H1 (cell line): ENCODE data around the gene EVI2A. TPM values are rescaled to one million over a fixed set of nuclear protein-coding genes. Genes with fewer than 3 reads are reported as not detected.
A peak's percentile ranks its signal among the peaks of the same experiment; 100 is the strongest.

Experiments used
- CTCF ChIA-PET: fragments of 300-600 bp; sonication (Branson Sonifier 250); formaldehyde crosslinking; loops from one replicate; lab custom pipeline; 2021; ENCODE audit not compliant: partially characterized antibody; lab: Charles Lee
- POLR2A ChIA-PET: fragments of 300-600 bp; sonication (Branson Sonifier 250); formaldehyde crosslinking; loops from one replicate; lab custom pipeline; 2021; ENCODE audit warnings: inconsistent platforms; ENCODE audit not compliant: partially characterized antibody; lab: Charles Lee
- DNase-seq, 2 experiments: peaks; one replicate each; pipeline versions ENCODE4 v3.0.0 to v3.0.0-alpha.2; 2010 to 2022; ENCODE audit warnings: low spot score in 2 of 2, low read depth in 1 of 2, mixed read lengths in 1 of 2
- FAIRE-seq: peaks from 2 replicates; lab custom pipeline; 2011; peaks lifted over from hg19 to GRCh38; lab: Jason Lieb, UNC
- H2AFZ ChIP-seq: 2 replicates; pipeline ENCODE4 v1.8.1; 2012; ENCODE audit warnings: low read length, inconsistent platforms
- H2AK5ac ChIP-seq: 2 replicates; pipeline ENCODE4 v1.6.1; 2013; ENCODE audit warnings: low read depth, low read length
- H2BK120ac ChIP-seq: replicated peaks from 2 replicates; pipeline ENCODE3; 2013; ENCODE audit warnings: low read depth, low read length, inconsistent platforms
- H2BK12ac ChIP-seq: 2 replicates; pipeline ENCODE4 v1.6.1; 2013; ENCODE audit warnings: low read depth, low read length
- H2BK15ac ChIP-seq: 2 replicates; pipeline ENCODE4 v1.6.1; 2013; ENCODE audit warnings: low read length
- H2BK20ac ChIP-seq: 2 replicates; pipeline ENCODE4 v1.6.1; 2013; ENCODE audit warnings: low read length
- H2BK5ac ChIP-seq: 2 replicates; pipeline ENCODE4 v1.6.1; 2013; ENCODE audit warnings: low read depth, low read length
- H3K14ac ChIP-seq: 2 replicates; pipeline ENCODE4 v1.6.1; 2013; ENCODE audit warnings: inconsistent platforms; ENCODE audit not compliant: insufficient read length
- H3K18ac ChIP-seq: 2 replicates; pipeline ENCODE4 v1.6.1; 2013; ENCODE audit warnings: low read length; ENCODE audit errors: extremely low read depth
- H3K23ac ChIP-seq: 2 replicates; pipeline ENCODE4 v1.6.1; 2013; ENCODE audit warnings: inconsistent platforms; ENCODE audit not compliant: insufficient read length
- H3K23me2 ChIP-seq: 2 replicates; pipeline ENCODE4 v1.6.1; 2013; ENCODE audit warnings: low read depth, low read length
- H3K27ac ChIP-seq: 2 replicates; pipeline ENCODE4 v1.6.1; 2011; ENCODE audit warnings: low read depth, low read length, inconsistent platforms
- H3K27me3 ChIP-seq, 4 experiments: replicated peaks in 1 of 4; 1 replicate in 1 of 4; 2 replicates in 3 of 4; pipeline versions ENCODE4 v1.6.1 to v1.8.1; 2011 to 2013; ENCODE audit warnings: low read length in 3 of 4, mild to moderate bottlenecking in 3 of 4, inconsistent platforms in 2 of 4, mixed read lengths in 2 of 4, moderate library complexity in 1 of 4; ENCODE audit not compliant: control insufficient read depth in 3 of 4, insufficient read depth in 3 of 4; ENCODE audit errors: extremely low read depth in 1 of 4
- H3K36me3 ChIP-seq, 4 experiments: 2 replicates each; pipeline versions ENCODE4 v1.6.1 to v1.8.1; 2011 to 2013; ENCODE audit warnings: mild to moderate bottlenecking in 4 of 4, low read length in 3 of 4, moderate library complexity in 2 of 4, control low read depth in 1 of 4, inconsistent platforms in 1 of 4; ENCODE audit not compliant: insufficient read depth in 4 of 4, control insufficient read depth in 2 of 4
- H3K4ac ChIP-seq: replicated peaks from 2 replicates; pipeline ENCODE3; 2013; ENCODE audit warnings: low read length, low read depth, mixed read lengths, inconsistent platforms; ENCODE audit not compliant: insufficient read length
- H3K4me1 ChIP-seq, 4 experiments: replicated peaks in 1 of 4; 1 replicate in 1 of 4; 2 replicates in 3 of 4; pipeline versions ENCODE4 v1.6.1 to v1.8.1; 2011 to 2013; ENCODE audit warnings: low read length in 3 of 4, inconsistent platforms in 2 of 4, mixed read lengths in 1 of 4; ENCODE audit not compliant: insufficient read depth in 4 of 4, control insufficient read depth in 3 of 4
- H3K4me2 ChIP-seq, 2 experiments: 2 replicates each; pipeline versions ENCODE4 v1.6.1 to v1.8.1; 2011 to 2013; ENCODE audit warnings: low read depth in 2 of 2, low read length in 2 of 2, control low read depth in 1 of 2, inconsistent platforms in 1 of 2, mild to moderate bottlenecking in 1 of 2; ENCODE audit not compliant: insufficient read depth in 1 of 2
- H3K4me3 ChIP-seq, 4 experiments: fragments of 200-600, 300-600 bp in 1 of 4; sonication (generic), shearing (Covaris generic), sonication (Bioruptor Twin) in 1 of 4; 2 replicates each; pipeline versions ENCODE4 v1.5.1 to v1.8.1; 2011 to 2016; ENCODE audit warnings: low read length in 4 of 4, low read depth in 3 of 4, control low read depth in 2 of 4, inconsistent platforms in 2 of 4, mild to moderate bottlenecking in 2 of 4, mixed read lengths in 1 of 4, moderate library complexity in 1 of 4; ENCODE audit not compliant: insufficient read depth in 2 of 4; ENCODE audit errors: extremely low read depth in 1 of 4
- H3K56ac ChIP-seq: replicated peaks from 2 replicates; pipeline ENCODE3; 2013; ENCODE audit warnings: low read depth, mild to moderate bottlenecking, mixed read lengths, low read length, inconsistent platforms; ENCODE audit not compliant: insufficient read length
- H3K79me1 ChIP-seq: 2 replicates; pipeline ENCODE4 v1.6.1; 2013; ENCODE audit warnings: low read depth, low read length, control low read depth
- H3K79me2 ChIP-seq, 2 experiments: 2 replicates each; pipeline versions ENCODE4 v1.6.1 to v1.8.1; 2012 to 2013; ENCODE audit warnings: low read length in 2 of 2, mild to moderate bottlenecking in 2 of 2, inconsistent platforms in 1 of 2; ENCODE audit not compliant: insufficient read depth in 2 of 2, control insufficient read depth in 1 of 2
- H3K9ac ChIP-seq, 4 experiments: replicated peaks in 1 of 4; 1 replicate in 1 of 4; 2 replicates in 3 of 4; pipeline versions ENCODE4 v1.6.1 to v1.8.1; 2011 to 2013; ENCODE audit warnings: low read depth in 3 of 4, low read length in 3 of 4, control low read depth in 2 of 4, mild to moderate bottlenecking in 2 of 4, moderate library complexity in 2 of 4, inconsistent platforms in 1 of 4; ENCODE audit errors: extremely low read depth in 1 of 4
- H3K9me3 ChIP-seq, 2 experiments: 2 replicates each; pipeline versions ENCODE4 v1.6.1 to v1.8.1; 2012 to 2013; ENCODE audit warnings: mild to moderate bottlenecking in 2 of 2, moderate library complexity in 2 of 2, control low read depth in 1 of 2, inconsistent platforms in 1 of 2, low read depth in 1 of 2, low read length in 1 of 2, mixed read lengths in 1 of 2; ENCODE audit not compliant: insufficient read depth in 2 of 2
- H4K20me1 ChIP-seq, 2 experiments: replicated peaks in 1 of 2; 2 replicates each; pipeline versions ENCODE3 to v1.8.1; 2011 to 2013; ENCODE audit warnings: inconsistent platforms in 2 of 2, low read length in 2 of 2, mild to moderate bottlenecking in 1 of 2; ENCODE audit not compliant: insufficient read depth in 2 of 2, control insufficient read depth in 1 of 2
- H4K5ac ChIP-seq: 2 replicates; pipeline ENCODE4 v1.6.1; 2013; ENCODE audit warnings: low read length, low read depth, mixed read lengths, inconsistent platforms; ENCODE audit not compliant: insufficient read length
- H4K8ac ChIP-seq: 2 replicates; pipeline ENCODE4 v1.8.0; 2013; ENCODE audit warnings: mild to moderate bottlenecking, moderate library complexity, low read length, inconsistent platforms; ENCODE audit not compliant: insufficient read depth; ENCODE audit errors: extremely low read depth
- H4K91ac ChIP-seq: replicated peaks from 2 replicates; pipeline ENCODE3; 2013; ENCODE audit warnings: low read length, mixed read lengths, inconsistent platforms; ENCODE audit not compliant: insufficient read length
- CTBP2 ChIP-seq: IDR thresholded peaks from 2 replicates; pipeline ENCODE4 v1.7.0; 2011; ENCODE audit warnings: borderline replicate concordance, mild to moderate bottlenecking, moderate library complexity, mixed read lengths, low read length; ENCODE audit not compliant: insufficient read depth, insufficient read length
- GABPA ChIP-seq: IDR thresholded peaks from 2 replicates; pipeline ENCODE4 v1.6.1; 2011; ENCODE audit warnings: mild to moderate bottlenecking, low read length, moderate library complexity, borderline replicate concordance; ENCODE audit not compliant: insufficient read depth
- JUN ChIP-seq: IDR thresholded peaks from 2 replicates; pipeline ENCODE4 v1.6.1; 2011; ENCODE audit warnings: low read depth, mild to moderate bottlenecking, improper control_type of control experiment, low read length
- POLR2AphosphoS5 ChIP-seq: IDR thresholded peaks from 2 replicates; pipeline ENCODE4 v1.6.1; 2011; ENCODE audit warnings: low read depth, low read length
- RNF2 ChIP-seq: fragments of 200-900, 300-1000 bp; sonication (generic); IDR thresholded peaks from 2 replicates; pipeline ENCODE4 v1.7.1; 2016; ENCODE audit warnings: borderline replicate concordance, low read depth, mild to moderate bottlenecking, antibody characterized with exemption, low read length; ENCODE audit not compliant: poor library complexity, severe bottlenecking; ENCODE audit errors: missing control alignments
- SIN3A ChIP-seq, 2 experiments: IDR thresholded peaks in 1 of 2; conservative IDR thresholded peaks in 1 of 2; 2 replicates each; pipeline ENCODE4 v1.6.1; 2011 to 2012; ENCODE audit warnings: low read length in 2 of 2, improper control_type of control experiment in 1 of 2, low read depth in 1 of 2, mild to moderate bottlenecking in 1 of 2
- SIX5 ChIP-seq: IDR thresholded peaks from 2 replicates; pipeline ENCODE4 v1.6.1; 2011; ENCODE audit warnings: mild to moderate bottlenecking, low read depth, low read length
- YY1 ChIP-seq: IDR thresholded peaks from 2 replicates; pipeline ENCODE4 v1.6.1; 2011; ENCODE audit warnings: low read depth, mild to moderate bottlenecking, low read length
- WGBS, 2 experiments: shearing (Covaris generic) in 1 of 2; methylation state at CpG; one replicate each; pipeline versions ENCODE4 v1.1.6 to v1.1.7; 2013 to 2015; ENCODE audit warnings: low lambda C conversion rate in 2 of 2, mixed read lengths in 2 of 2, inconsistent platforms in 1 of 2, low coverage in 1 of 2, missing lambda C conversion rate in 1 of 2; ENCODE audit not compliant: insufficient replicate concordance in 2 of 2, insufficient coverage in 1 of 2, insufficient read length in 1 of 2; ENCODE audit errors: extremely low coverage in 1 of 2, missing lambda C conversion rate in 1 of 2; 5-methylcytosine and 5-hydroxymethylcytosine counted together
- polyA plus RNA-seq, 7 experiments: library from polyadenylated mRNA; depleted of rRNA in 3 of 7; stranded (reverse) in 5 of 7; unstranded in 2 of 7; fragments of >200 nt in 5 of 7; fragments of 200-250 nt in 2 of 7; gene quantifications; 1 replicate in 5 of 7; 2 replicates in 1 of 7; 4 replicates in 1 of 7; pipeline versions ENCODE4 v1.2.1 to v1.2.3, GENCODE V29; 2011 to 2013; ENCODE audit warnings: missing spikeins in 2 of 7, mixed read lengths in 2 of 7
- total RNA-seq: library from RNA; stranded (reverse); fragmentation: NEBNext Ultra II Directional; extraction: Animal tissue kit (Norgen Biotek cat#: 25700); gene quantifications from 2 replicates; pipeline ENCODE4 v1.2.1, GENCODE V29; 2021
- TF ChIP-seq, protein P1 (sequence below), 3 experiments: IDR thresholded peaks; 1 replicate in 2 of 3; 2 replicates in 1 of 3; pipeline versions ENCODE4 v1.5.1 to v1.6.1; 2011; ENCODE audit warnings: low read length in 3 of 3, mild to moderate bottlenecking in 3 of 3, inconsistent platforms in 2 of 3, low read depth in 1 of 3, moderate library complexity in 1 of 3; ENCODE audit not compliant: insufficient read depth in 1 of 3; ENCODE audit errors: control extremely low read depth in 1 of 3

EVI2A gene
- total and polyA plus RNA-seq, 2 of the 8 experiments (the other 6 are each of a cell fraction or from before 2014, with no cell fraction given) = not detected

DNA sequence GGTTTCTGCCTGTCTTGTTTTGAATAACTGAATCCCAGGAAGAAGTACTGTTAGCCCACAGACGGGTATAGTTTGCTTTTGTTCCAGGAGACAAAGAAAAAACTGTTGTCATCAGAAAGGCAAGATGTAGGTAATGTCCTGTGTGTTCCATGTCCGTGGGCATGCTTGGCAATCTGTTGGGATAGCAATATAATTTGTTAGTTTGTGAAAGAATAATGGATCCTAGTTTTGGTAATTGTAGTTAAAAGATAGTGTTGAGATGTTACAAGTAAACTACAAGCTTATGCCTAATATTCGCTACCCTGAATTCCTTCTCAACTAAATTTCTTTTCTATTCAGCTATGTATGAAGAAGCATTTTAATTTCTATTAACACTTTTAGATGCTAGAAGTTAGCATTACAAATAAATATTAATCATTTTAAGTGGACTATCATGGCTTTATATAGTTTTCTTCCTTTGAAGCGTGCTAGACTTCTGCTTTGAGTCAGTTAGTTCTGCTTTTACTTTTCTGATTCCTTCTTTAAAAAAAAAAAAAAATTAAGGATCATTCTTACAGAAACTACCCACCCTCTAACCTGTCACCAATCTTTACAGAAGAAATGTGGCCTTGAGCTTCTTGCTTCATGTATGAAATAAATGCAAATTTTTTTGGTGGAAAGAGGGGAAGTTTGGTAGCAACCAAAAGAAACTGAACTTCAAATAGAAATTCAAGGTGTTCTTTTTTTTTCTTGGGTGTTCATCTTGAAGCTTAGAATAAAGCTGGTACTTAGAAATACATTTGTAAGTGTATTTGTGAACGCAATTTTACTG, 2.4 kb downstream of the EVI2A start:
- no peaks in the 10 kb centered on the region for H3K23me2 ChIP-seq
- no peak overlapping the region for H3K9ac ChIP-seq
- H3K79me1 ChIP-seq = no peaks in the 10 kb centered on the region
- no peak overlapping the region for H2BK120ac ChIP-seq
- FAIRE-seq = peak; percentile 13
- 0 out of 7 replicates have a peak, but pooled peaks cover 0 to 4% (median 0%) of the 10 kb centered on the region in 4 experiments for H3K4me1 ChIP-seq
- ChIA-PET POLR2A (no interaction called here), CTCF (interaction anchor here (0.6 to 1.2 kb wide), 2 partner anchors 53 to 1004 kb away, joined by 3 read pairs; no protein-coding TSS in a partner anchor)
- no peaks in the 10 kb centered on the region for H3K9me3 ChIP-seq
- H4K5ac ChIP-seq = no peak overlapping the region
- no peak overlapping the region for H2BK12ac ChIP-seq
- no peak overlapping the region for H3K27ac ChIP-seq
- WGBS, 2 experiments = 79% methylated on average over 5 of the region's 5 CpGs; no CpG with 5 or more reads in 1 of the 2 experiments
- H2AFZ ChIP-seq = no peak overlapping the region
- H2BK15ac ChIP-seq = no peak overlapping the region
- H3K79me2 ChIP-seq = no peaks in the 10 kb centered on the region
- no peak overlapping the region for H4K8ac ChIP-seq
- H4K91ac ChIP-seq = no peak overlapping the region
- H2BK5ac ChIP-seq = no peak overlapping the region
- H2BK20ac ChIP-seq = no peak overlapping the region
- no peak overlapping the region for H3K23ac ChIP-seq
- no peaks in the 10 kb centered on the region for H4K20me1 ChIP-seq
- no peak overlapping the region for H3K4me3 ChIP-seq
- no peaks in the 10 kb centered on the region for H3K27me3 ChIP-seq
- no peak overlapping the region for H3K4ac ChIP-seq
- no peak overlapping the region for H3K4me2 ChIP-seq
- no peaks in the 10 kb centered on the region for H3K36me3 ChIP-seq
- no peak overlapping the region for H3K18ac ChIP-seq
- no peak overlapping the region for H2AK5ac ChIP-seq
- no peak for DNase-seq
- H3K56ac ChIP-seq = no peak overlapping the region
- H3K14ac ChIP-seq = no peak overlapping the region
- TF ChIP-seq YY1 (no peak), GABPA (no peak), SIX5 (no peak), SIN3A (conservative IDR thresholded peaks at IDR 0.05 in 1 of 2, IDR thresholded peaks at IDR 0.05 in 1 of 2; ENCODE audit: low read depth in 1 of 2, low read length in 2 of 2) (no peak), RNF2 (no peak), JUN (no peak), POLR2AphosphoS5 (no peak), CTBP2 (no peak)
- TF ChIP-seq, protein P1, sequence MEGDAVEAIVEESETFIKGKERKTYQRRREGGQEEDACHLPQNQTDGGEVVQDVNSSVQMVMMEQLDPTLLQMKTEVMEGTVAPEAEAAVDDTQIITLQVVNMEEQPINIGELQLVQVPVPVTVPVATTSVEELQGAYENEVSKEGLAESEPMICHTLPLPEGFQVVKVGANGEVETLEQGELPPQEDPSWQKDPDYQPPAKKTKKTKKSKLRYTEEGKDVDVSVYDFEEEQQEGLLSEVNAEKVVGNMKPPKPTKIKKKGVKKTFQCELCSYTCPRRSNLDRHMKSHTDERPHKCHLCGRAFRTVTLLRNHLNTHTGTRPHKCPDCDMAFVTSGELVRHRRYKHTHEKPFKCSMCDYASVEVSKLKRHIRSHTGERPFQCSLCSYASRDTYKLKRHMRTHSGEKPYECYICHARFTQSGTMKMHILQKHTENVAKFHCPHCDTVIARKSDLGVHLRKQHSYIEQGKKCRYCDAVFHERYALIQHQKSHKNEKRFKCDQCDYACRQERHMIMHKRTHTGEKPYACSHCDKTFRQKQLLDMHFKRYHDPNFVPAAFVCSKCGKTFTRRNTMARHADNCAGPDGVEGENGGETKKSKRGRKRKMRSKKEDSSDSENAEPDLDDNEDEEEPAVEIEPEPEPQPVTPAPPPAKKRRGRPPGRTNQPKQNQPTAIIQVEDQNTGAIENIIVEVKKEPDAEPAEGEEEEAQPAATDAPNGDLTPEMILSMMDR (IDR thresholded peaks at IDR 0.05; ENCODE audit: control extremely low read depth in 1 of 3, insufficient read depth in 1 of 3, low read depth in 1 of 3, low read length in 3 of 3) = no peak
